Activated CD8-positive, alpha-beta T cell treated with anti-CD3 and anti-CD28 coated beads, Interleukin-2, amount 10 ng/mL, durations not matched to agents 7 days and 5 days (primary cell): ENCODE results near the gene CACNG3. TPM values are rescaled to one million over a fixed set of nuclear protein-coding genes. Genes with fewer than 3 reads are reported as not detected.
"Not testable (repeated sequence)": the region's sequence is repeated elsewhere in the genome, so short reads cannot be mapped to it uniquely, and the experiment has no call there.

Source experiments
- ATAC-seq: fragments of 150-1000 bp; cut with Tn5 transposase; one replicate; pipeline ENCODE4 v1.10.0; 2021; ENCODE audit warnings: moderate library complexity
- CTCF ChIA-PET: fragments of 350-600 bp; sonication (Branson Sonifier 250); formaldehyde crosslinking; loops from one replicate; lab custom pipeline; 2021; ENCODE audit warnings: antibody characterized with exemption; lab: Charles Lee
- POLR2A ChIA-PET: fragments of 350-600 bp; sonication (Branson Sonifier 250); formaldehyde crosslinking; loops from one replicate; lab custom pipeline; 2021; ENCODE audit warnings: antibody characterized with exemption; lab: Charles Lee
- DNase-seq: peaks from one replicate; pipeline ENCODE4 v3.0.0-alpha.2; 2020
- H3K27ac Mint-ChIP-seq: one replicate; pipeline ENCODE4 v1.8.0; 2021; ENCODE audit warnings: mild to moderate bottlenecking, mixed read lengths
- H3K27me3 Mint-ChIP-seq: one replicate; pipeline ENCODE4 v1.8.0; 2021; ENCODE audit warnings: low read depth, mixed read lengths
- H3K36me3 Mint-ChIP-seq: one replicate; pipeline ENCODE4 v1.8.0; 2021; ENCODE audit warnings: low read depth, mixed read lengths
- H3K4me1 Mint-ChIP-seq: one replicate; pipeline ENCODE4 v1.8.0; 2021; ENCODE audit warnings: low read depth, mixed read lengths
- H3K4me3 Mint-ChIP-seq: one replicate; pipeline ENCODE4 v1.8.0; 2021; ENCODE audit warnings: mild to moderate bottlenecking, mixed read lengths
- H3K9me3 Mint-ChIP-seq: one replicate; pipeline ENCODE4 v1.8.0; 2022; ENCODE audit warnings: mixed read lengths; ENCODE audit not compliant: insufficient read depth
- total RNA-seq, 2 experiments: library from RNA; stranded (reverse); gene quantifications; one replicate each; pipeline ENCODE4 v1.2.3, GENCODE V29; 2021

CACNG3 gene
- total RNA-seq, 2 experiments from 2014 or later = not detected

GRCh38 chr16:24281466-24281865 lies 25.3 kb downstream of the CACNG3 start:
- no peak for ATAC-seq
- H3K4me3 Mint-ChIP-seq = no peak overlapping the region
- no peak for DNase-seq
- ChIA-PET CTCF (no interaction called here), POLR2A (no interaction called here)
- H3K27me3 Mint-ChIP-seq = peaks cover 5% of the 10 kb centered on the region
- H3K9me3 Mint-ChIP-seq = no peaks in the 10 kb centered on the region
- no peaks in the 10 kb centered on the region for H3K4me1 Mint-ChIP-seq
- no peak overlapping the region for H3K27ac Mint-ChIP-seq
- H3K36me3 Mint-ChIP-seq = no peaks in the 10 kb centered on the region

GRCh38 chr16:24282141-24282540 lies 26.0 kb downstream of the CACNG3 start:
- Mint-ChIP-seq H3K9me3 (no peaks in the 10 kb centered on the region), H3K4me3 (no peak overlapping the region), H3K27ac (no peak overlapping the region), H3K4me1 (no peaks in the 10 kb centered on the region), H3K36me3 (no peaks in the 10 kb centered on the region), H3K27me3 (peaks cover 5% of the 10 kb centered on the region)
- DNase-seq (no peak), ATAC-seq (no peak)
- POLR2A ChIA-PET = no interaction called here
- CTCF ChIA-PET = no interaction called here

- no peak for ATAC-seq
- Mint-ChIP-seq H3K27me3 (peaks cover 2% of the 10 kb centered on the region), H3K4me1 (no peaks in the 10 kb centered on the region), H3K9me3 (no peaks in the 10 kb centered on the region), H3K36me3 (no peaks in the 10 kb centered on the region), H3K27ac (no peak overlapping the region), H3K4me3 (no peak overlapping the region)
- ChIA-PET POLR2A (no interaction called here), CTCF (no interaction called here)
- DNase-seq = no peak
These were observed 30.7 kb downstream of the CACNG3 start for GRCh38 chr16:24286741-24287405.

- H3K4me3 Mint-ChIP-seq = no peak overlapping the region
- POLR2A ChIA-PET = no interaction called here
- CTCF ChIA-PET = no interaction called here
- H3K36me3 Mint-ChIP-seq = no peaks in the 10 kb centered on the region
- H3K27me3 Mint-ChIP-seq = peaks cover 6% of the 10 kb centered on the region
- no peak for DNase-seq
- H3K27ac Mint-ChIP-seq = no peak overlapping the region
- no peak for ATAC-seq
- H3K9me3 Mint-ChIP-seq = no peaks in the 10 kb centered on the region
- no peaks in the 10 kb centered on the region for H3K4me1 Mint-ChIP-seq
These were observed 32.4 kb downstream of the CACNG3 start for GRCh38 chr16:24288516-24288915.

- Mint-ChIP-seq H3K9me3 (no peaks in the 10 kb centered on the region), H3K36me3 (no peaks in the 10 kb centered on the region), H3K27ac (no peak overlapping the region), H3K4me1 (no peaks in the 10 kb centered on the region), H3K4me3 (no peak overlapping the region), H3K27me3 (peaks cover 5% of the 10 kb centered on the region)
- CTCF ChIA-PET = interaction anchor here (0.6 kb wide), 1 partner anchor 754 kb away, joined by 3 read pairs; no protein-coding TSS in a partner anchor
- ATAC-seq (no peak), DNase-seq (no peak)
- POLR2A ChIA-PET = no interaction called here
These were observed 33.1 kb downstream of the CACNG3 start for GRCh38 chr16:24289166-24289700.

- H3K9me3 Mint-ChIP-seq = no peaks in the 10 kb centered on the region
- H3K36me3 Mint-ChIP-seq = no peaks in the 10 kb centered on the region
- H3K4me3 Mint-ChIP-seq = no peak overlapping the region
- no peaks in the 10 kb centered on the region for H3K4me1 Mint-ChIP-seq
- H3K27ac Mint-ChIP-seq = no peak overlapping the region
- H3K27me3 Mint-ChIP-seq = peaks cover 8% of the 10 kb centered on the region
- ATAC-seq (no peak), DNase-seq (no peak)
- ChIA-PET POLR2A (no interaction called here), CTCF (no interaction called here)
These were observed 35.8 kb downstream of the CACNG3 start for GRCh38 chr16:24291932-24292331.

- POLR2A ChIA-PET = no interaction called here
- Mint-ChIP-seq H3K4me3 (no peak overlapping the region), H3K36me3 (no peaks in the 10 kb centered on the region), H3K4me1 (no peaks in the 10 kb centered on the region), H3K27me3 (peaks cover 12% of the 10 kb centered on the region), H3K9me3 (no peaks in the 10 kb centered on the region), H3K27ac (no peak overlapping the region)
- ATAC-seq (no peak), DNase-seq (no peak)
- CTCF ChIA-PET = no interaction called here
These were observed 38.0 kb downstream of the CACNG3 start for GRCh38 chr16:24294131-24294530.

GRCh38 chr16:24297375-24297774 lies 41.2 kb downstream of the CACNG3 start:
- POLR2A ChIA-PET = no interaction called here
- no peak overlapping the region for H3K4me3 Mint-ChIP-seq
- no peaks in the 10 kb centered on the region for H3K36me3 Mint-ChIP-seq
- H3K27ac Mint-ChIP-seq = no peak overlapping the region
- ATAC-seq = no peak
- no peaks in the 10 kb centered on the region for H3K4me1 Mint-ChIP-seq
- DNase-seq = no peak
- CTCF ChIA-PET = no interaction called here
- H3K27me3 Mint-ChIP-seq = peaks cover 11% of the 10 kb centered on the region
- H3K9me3 Mint-ChIP-seq = no peaks in the 10 kb centered on the region

GRCh38 chr16:24298548-24299167 lies 42.5 kb downstream of the CACNG3 start:
- no peaks in the 10 kb centered on the region for H3K36me3 Mint-ChIP-seq
- H3K4me3 Mint-ChIP-seq = no peak overlapping the region
- no peaks in the 10 kb centered on the region for H3K9me3 Mint-ChIP-seq
- no peak for DNase-seq
- ChIA-PET CTCF (no interaction called here), POLR2A (no interaction called here)
- H3K27ac Mint-ChIP-seq = no peak overlapping the region
- no peak for ATAC-seq
- peaks cover 9% of the 10 kb centered on the region for H3K27me3 Mint-ChIP-seq
- no peaks in the 10 kb centered on the region for H3K4me1 Mint-ChIP-seq

GRCh38 chr16:24300750-24301149 lies 44.6 kb downstream of the CACNG3 start:
- H3K4me3 Mint-ChIP-seq, DNase-seq, H3K4me1 Mint-ChIP-seq, H3K9me3 Mint-ChIP-seq, H3K36me3 Mint-ChIP-seq, ATAC-seq, H3K27ac Mint-ChIP-seq, H3K27me3 Mint-ChIP-seq: not testable (repeated sequence)
- ChIA-PET POLR2A (interaction anchor here (1.2 kb wide), 1 partner anchor 10 kb away, joined by 3 read pairs; no protein-coding TSS in a partner anchor), CTCF (interaction anchor here (0.8 kb wide), 1 partner anchor 48 kb away, joined by 3 read pairs; no protein-coding TSS in a partner anchor)

GRCh38 chr16:24302636-24303035 lies 46.5 kb downstream of the CACNG3 start:
- no peaks in the 10 kb centered on the region for H3K9me3 Mint-ChIP-seq
- H3K27me3 Mint-ChIP-seq = peaks cover 6% of the 10 kb centered on the region
- CTCF ChIA-PET = interaction anchor here (0.7 kb wide), 1 partner anchor 1110 kb away, joined by 3 read pairs; no protein-coding TSS in a partner anchor
- H3K36me3 Mint-ChIP-seq = no peaks in the 10 kb centered on the region
- no peaks in the 10 kb centered on the region for H3K4me1 Mint-ChIP-seq
- no peak overlapping the region for H3K4me3 Mint-ChIP-seq
- ATAC-seq = no peak
- no peak for DNase-seq
- POLR2A ChIA-PET = interaction anchor here (0.7 kb wide), 1 partner anchor 32 kb away, joined by 3 read pairs; no protein-coding TSS in a partner anchor
- no peak overlapping the region for H3K27ac Mint-ChIP-seq

GRCh38 chr16:24308200-24308599 lies 52.1 kb downstream of the CACNG3 start:
- no peaks in the 10 kb centered on the region for H3K36me3 Mint-ChIP-seq
- peaks cover 2% of the 10 kb centered on the region for H3K27me3 Mint-ChIP-seq
- H3K4me1 Mint-ChIP-seq = no peaks in the 10 kb centered on the region
- no peaks in the 10 kb centered on the region for H3K9me3 Mint-ChIP-seq
- DNase-seq (no peak), ATAC-seq (no peak)
- no peak overlapping the region for H3K27ac Mint-ChIP-seq
- ChIA-PET POLR2A (no interaction called here), CTCF (no interaction called here)
- H3K4me3 Mint-ChIP-seq = no peak overlapping the region
